Effector memory CD4-positive, alpha-beta T cell (primary cell): ENCODE measurements around the gene PRKCG.

Experiments
- DNase-seq, 3 donors: peaks; one replicate each; pipeline ENCODE4 v3.0.0-alpha.2; 2020
- H3K27ac ChIP-seq: 2 replicates; pipeline ENCODE4 v1.7.0; 2013; ENCODE audit warnings: mild to moderate bottlenecking, low read length, moderate library complexity; ENCODE audit not compliant: insufficient read depth, poor library complexity, severe bottlenecking
- H3K27me3 ChIP-seq: replicated peaks from 2 replicates; pipeline ENCODE4 v1.7.0; 2013; ENCODE audit warnings: mild to moderate bottlenecking, low read length; ENCODE audit not compliant: insufficient read depth, control insufficient read depth, poor library complexity, severe bottlenecking
- H3K36me3 ChIP-seq: 2 replicates; pipeline ENCODE4 v1.7.0; 2013; ENCODE audit warnings: mild to moderate bottlenecking, low read length, moderate library complexity; ENCODE audit not compliant: control insufficient read depth, insufficient read depth
- H3K4me1 ChIP-seq: 2 replicates; pipeline ENCODE4 v1.7.0; 2013; ENCODE audit warnings: low read length, mild to moderate bottlenecking; ENCODE audit not compliant: control insufficient read depth, insufficient read depth, poor library complexity, severe bottlenecking
- H3K4me3 ChIP-seq: 2 replicates; pipeline ENCODE4 v1.7.0; 2013; ENCODE audit warnings: low read length, low read depth, mild to moderate bottlenecking; ENCODE audit not compliant: insufficient read depth, poor library complexity, severe bottlenecking
- H3K9me3 ChIP-seq: 2 replicates; pipeline ENCODE4 v1.7.0; 2013; ENCODE audit warnings: mild to moderate bottlenecking, low read length, moderate library complexity; ENCODE audit not compliant: control insufficient read depth

The PRKCG gene

DNA sequence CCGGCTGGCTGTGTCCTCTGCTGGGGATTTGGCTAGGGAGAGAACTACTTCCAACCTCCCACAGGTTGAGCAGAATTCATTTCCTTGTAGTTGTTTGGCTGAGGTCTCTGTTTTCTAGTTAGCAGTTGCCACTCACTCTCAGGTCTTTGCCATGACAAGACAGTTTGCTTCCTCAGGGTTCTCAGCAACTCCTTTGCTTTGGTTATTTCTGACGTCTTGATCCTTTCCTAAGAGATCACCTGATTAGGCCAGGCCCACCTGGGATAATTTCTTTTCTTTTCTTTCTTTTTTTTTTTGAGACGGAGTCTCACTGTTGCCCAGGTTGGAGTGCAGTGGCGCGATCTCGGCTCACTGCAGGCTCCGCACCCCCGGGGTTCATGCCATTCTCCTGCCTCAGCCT lies 71.4 kb downstream of the PRKCG start:
- no peak overlapping the region for H3K27ac ChIP-seq
- no peak for DNase-seq
- H3K4me3 ChIP-seq = no peak overlapping the region
- no peaks in the 10 kb centered on the region for H3K36me3 ChIP-seq
- H3K4me1 ChIP-seq = no peaks in the 10 kb centered on the region
- peaks cover 10% of the 10 kb centered on the region for H3K27me3 ChIP-seq
- H3K9me3 ChIP-seq = no peaks in the 10 kb centered on the region
